Measurements from ENCODE around the gene CHAC2. TPM values are rescaled to one million over a fixed set of nuclear protein-coding genes. Genes with fewer than 3 reads are reported as not detected.

Gene CHAC2
- total RNA-seq, 4 donors from 2014 or later, result 1.7 to 3.2 (median 1.9) TPM

GRCh38 chr2:53777134-53777533 is 9.5 kb downstream of the CHAC2 start:
- Histone ChIP-seq H3K36me3 (no peaks in the 10 kb centered on the region), H3K4me1 (no peaks in the 10 kb centered on the region), H3K27me3 (no peaks in the 10 kb centered on the region), H3K9me3 (no peaks in the 10 kb centered on the region), H3K4me3 (replicated peaks in 1 of 3) (no peak overlapping the region), H3K27ac (no peak overlapping the region)
- TF ChIP-seq POLR2A (IDR thresholded peaks at IDR 0.05), result no peak
- no peak for TF ChIP-seq CTCF (IDR thresholded peaks at IDR 0.05)
- no peak for DNase-seq
- WGBS, 2 donors, result 77 to 92% methylated on average over 1 of the region's 1 CpG
- intact Hi-C loops (cut with DNase I), result no loop called here

GRCh38 chr2:53778536-53779162 is 11.0 kb downstream of the CHAC2 start:
- WGBS, 2 donors, result 94 to 96% methylated on average over 5 of the region's 5 CpGs
- H3K4me1 ChIP-seq, result no peaks in the 10 kb centered on the region
- TF ChIP-seq CTCF (IDR thresholded peaks at IDR 0.05) (no peak), POLR2A (IDR thresholded peaks at IDR 0.05) (no peak)
- H3K36me3 ChIP-seq, result no peaks in the 10 kb centered on the region
- H3K27ac ChIP-seq, result no peak overlapping the region
- no peaks in the 10 kb centered on the region for H3K9me3 ChIP-seq
- intact Hi-C loops (cut with DNase I), result no loop called here
- H3K27me3 ChIP-seq, result no peaks in the 10 kb centered on the region
- no peak overlapping the region for H3K4me3 ChIP-seq (replicated peaks in 1 of 3)
- no peak for DNase-seq

- H3K9me3 ChIP-seq, result no peaks in the 10 kb centered on the region
- TF ChIP-seq CTCF (IDR thresholded peaks at IDR 0.05) (no peak), POLR2A (IDR thresholded peaks at IDR 0.05) (no peak)
- no peak overlapping the region for H3K4me3 ChIP-seq (replicated peaks in 1 of 3)
- no peaks in the 10 kb centered on the region for H3K27me3 ChIP-seq
- intact Hi-C loops (cut with DNase I), result no loop called here
- H3K36me3 ChIP-seq, result no peaks in the 10 kb centered on the region
- peaks cover 10 to 12% of the 10 kb centered on the region in 2 donors for H3K4me1 ChIP-seq
- H3K27ac ChIP-seq, result no peak overlapping the region
- WGBS, 2 donors, result 96 to 97% methylated on average over 4 of the region's 4 CpGs
- no peak for DNase-seq
Observed at GRCh38 chr2:53780056-53780455, 12.5 kb downstream of the CHAC2 start.

- TF ChIP-seq POLR2A (IDR thresholded peaks at IDR 0.05) (no peak), CTCF (IDR thresholded peaks at IDR 0.05) (no peak)
- Histone ChIP-seq H3K4me1 (peaks cover 17 to 20% of the 10 kb centered on the region in 2 donors), H3K9me3 (no peaks in the 10 kb centered on the region), H3K36me3 (no peaks in the 10 kb centered on the region), H3K27ac (no peak overlapping the region), H3K4me3 (replicated peaks in 1 of 3) (no peak overlapping the region), H3K27me3 (no peaks in the 10 kb centered on the region)
- no peak for DNase-seq
- WGBS, 2 donors, result 69 to 77% methylated on average over 8 of the region's 8 CpGs
- intact Hi-C loops (cut with DNase I), result no loop called here
Observed at GRCh38 chr2:53782676-53783075, 15.1 kb downstream of the CHAC2 start.

GRCh38 chr2:53784436-53784835 is 16.8 kb downstream of the CHAC2 start:
- H3K4me3 ChIP-seq (replicated peaks in 1 of 3), result no peak overlapping the region
- DNase-seq, result no peak
- intact Hi-C loops (cut with DNase I), result no loop called here
- H3K36me3 ChIP-seq, result no peaks in the 10 kb centered on the region
- H3K4me1 ChIP-seq, result peaks cover 28 to 29% of the 10 kb centered on the region in 2 donors
- TF ChIP-seq POLR2A (IDR thresholded peaks at IDR 0.05), result no peak
- no peak for TF ChIP-seq CTCF (IDR thresholded peaks at IDR 0.05)
- H3K27me3 ChIP-seq, result no peaks in the 10 kb centered on the region
- no peak overlapping the region for H3K27ac ChIP-seq
- H3K9me3 ChIP-seq, result no peaks in the 10 kb centered on the region
